ENCODE results near the gene APP. TPM values are rescaled to one million over a fixed set of nuclear protein-coding genes. Genes with fewer than 3 reads are reported as not detected.

APP gene
- total RNA-seq, 4 donors from 2014 or later, result 471 to 1,291 (median 672) TPM

- DNase-seq, result no peak
- Histone ChIP-seq H3K27ac (no peak overlapping the region), H3K9me3 (no peaks in the 10 kb centered on the region), H3K4me3 (no peak overlapping the region), H3K4me1 (peaks cover 13 to 49% (median 30%) of the 10 kb centered on the region in 4 donors), H3K27me3 (no peaks in the 10 kb centered on the region), H3K36me3 (no peaks in the 10 kb centered on the region)
- WGBS, 2 donors (ENCODE audit: low coverage in 1 of 2), result 38 to 65% methylated on average over 1 of the region's 1 CpG
- TF ChIP-seq EP300 (IDR thresholded peaks at IDR 0.05; ENCODE audit: low read depth) (no peak), CTCF (IDR thresholded peaks at IDR 0.05) (no peak), POLR2A (IDR thresholded peaks at IDR 0.05) (no peak), POLR2AphosphoS5 (IDR thresholded peaks at IDR 0.05) (no peak)
- intact Hi-C loops (cut with DNase I; ENCODE audit: low total_unique reads) (no loop called here), in situ Hi-C loops (cut with MboI; ENCODE audit: low pct_ligation_motif_present in 1 of 4, low pct_unique_long_range_greater_than_20kb in 1 of 4, low sequenced_read_pairs in 3 of 4) (no loop called here)
These were observed 50.7 kb downstream of the APP start for GRCh38 chr21:26119906-26120305.

GRCh38 chr21:26118938-26119540 lies 51.5 kb downstream of the APP start:
- in situ Hi-C loops (cut with MboI; ENCODE audit: low pct_ligation_motif_present in 1 of 4, low pct_unique_long_range_greater_than_20kb in 1 of 4, low sequenced_read_pairs in 3 of 4) (no loop called here), intact Hi-C loops (cut with DNase I; ENCODE audit: low total_unique reads) (no loop called here)
- H3K4me1 ChIP-seq, result peaks cover 4 to 41% (median 22%) of the 10 kb centered on the region in 4 donors
- 69 to 76% methylated on average over 2 of the region's 2 CpGs for WGBS, 2 donors (ENCODE audit: low coverage in 1 of 2)
- no peaks in the 10 kb centered on the region for H3K27me3 ChIP-seq
- no peaks in the 10 kb centered on the region for H3K9me3 ChIP-seq
- no peak for DNase-seq
- H3K4me3 ChIP-seq, result no peak overlapping the region
- no peaks in the 10 kb centered on the region for H3K36me3 ChIP-seq
- TF ChIP-seq EP300 (IDR thresholded peaks at IDR 0.05; ENCODE audit: low read depth) (no peak), CTCF (IDR thresholded peaks at IDR 0.05) (no peak), POLR2A (IDR thresholded peaks at IDR 0.05) (no peak), POLR2AphosphoS5 (IDR thresholded peaks at IDR 0.05) (no peak)
- H3K27ac ChIP-seq, result no peak overlapping the region

- no peak for TF ChIP-seq POLR2AphosphoS5 (IDR thresholded peaks at IDR 0.05)
- no peak for TF ChIP-seq CTCF (IDR thresholded peaks at IDR 0.05)
- H3K4me3 ChIP-seq, result no peak overlapping the region
- no peak for DNase-seq
- intact Hi-C loops (cut with DNase I; ENCODE audit: low total_unique reads), result no loop called here
- peak overlapping the region in 1 of 4 donors; percentile 19 for H3K27ac ChIP-seq
- peaks cover 0 to 31% (median 16%) of the 10 kb centered on the region in 4 donors for H3K4me1 ChIP-seq
- no peaks in the 10 kb centered on the region for H3K9me3 ChIP-seq
- WGBS, 2 donors (ENCODE audit: low coverage in 1 of 2), result 84 to 95% methylated on average over 3 of the region's 3 CpGs
- H3K36me3 ChIP-seq, result no peaks in the 10 kb centered on the region
- in situ Hi-C loops (cut with MboI; ENCODE audit: low pct_ligation_motif_present in 1 of 4, low pct_unique_long_range_greater_than_20kb in 1 of 4, low sequenced_read_pairs in 3 of 4), result no loop called here
- H3K27me3 ChIP-seq, result no peaks in the 10 kb centered on the region
These were observed 52.6 kb downstream of the APP start for GRCh38 chr21:26117972-26118367.

- Histone ChIP-seq H3K4me3 (no peak overlapping the region), H3K9me3 (no peaks in the 10 kb centered on the region), H3K36me3 (no peaks in the 10 kb centered on the region), H3K27me3 (no peaks in the 10 kb centered on the region), H3K4me1 (peaks cover 0 to 27% (median 13%) of the 10 kb centered on the region in 4 donors), H3K27ac (peak overlapping the region in 1 of 4 donors; percentile 19)
- intact Hi-C loops (cut with DNase I; ENCODE audit: low total_unique reads), result no loop called here
- TF ChIP-seq POLR2A (IDR thresholded peaks at IDR 0.05), result no peak
- no peak for TF ChIP-seq CTCF (IDR thresholded peaks at IDR 0.05)
- TF ChIP-seq POLR2AphosphoS5 (IDR thresholded peaks at IDR 0.05), result no peak
- TF ChIP-seq EP300 (IDR thresholded peaks at IDR 0.05; ENCODE audit: low read depth), result no peak
- no peak for DNase-seq
- 82 to 87% methylated on average over 5 of the region's 5 CpGs for WGBS, 2 donors (ENCODE audit: low coverage in 1 of 2)
- in situ Hi-C loops (cut with MboI; ENCODE audit: low pct_ligation_motif_present in 1 of 4, low pct_unique_long_range_greater_than_20kb in 1 of 4, low sequenced_read_pairs in 3 of 4), result no loop called here
These were observed 53.1 kb downstream of the APP start for GRCh38 chr21:26117324-26117971.
